Activated gamma-delta T cell (primary cell): ENCODE measurements around the gene KLF17.
"Not testable (repeated sequence)": the region's sequence is repeated elsewhere in the genome, so short reads cannot be mapped to it uniquely, and the experiment has no call there.

ENCODE experiments used
- DNase-seq: peaks from one replicate; lab custom pipeline; 2025; lab: John Stamatoyannopoulos, UW

KLF17 gene

GRCh38 chr1:44108971-44109370 lies 9.7 kb upstream of the KLF17 start:
- no peak for DNase-seq

GRCh38 chr1:44110916-44111315 lies 7.7 kb upstream of the KLF17 start:
- DNase-seq, result no peak

- no peak for DNase-seq
These were observed 6.8 kb upstream of the KLF17 start for GRCh38 chr1:44111861-44112260.

GRCh38 chr1:44112486-44112885 lies 6.1 kb upstream of the KLF17 start:
- no peak for DNase-seq

- DNase-seq, result no peak
These were observed 5.5 kb upstream of the KLF17 start for GRCh38 chr1:44113095-44113609.

- DNase-seq, result no peak
These were observed 4.5 kb upstream of the KLF17 start for GRCh38 chr1:44114098-44114497.

- not testable (repeated sequence) for DNase-seq
These were observed 1.3 kb upstream of the KLF17 start for GRCh38 chr1:44117272-44117671.

- DNase-seq, result no peak
These were observed 904 bp downstream of the KLF17 start for GRCh38 chr1:44119525-44119924.

GRCh38 chr1:44120398-44120949 lies 1.9 kb downstream of the KLF17 start:
- no peak for DNase-seq

GRCh38 chr1:44129616-44130500 lies 11.2 kb downstream of the KLF17 start:
- no peak for DNase-seq

- DNase-seq, result no peak
These were observed 12.8 kb downstream of the KLF17 start for GRCh38 chr1:44131411-44131810.

GRCh38 chr1:44134071-44134920 lies 15.7 kb downstream of the KLF17 start:
- DNase-seq, result no peak

- no peak for DNase-seq
These were observed 17.3 kb downstream of the KLF17 start for GRCh38 chr1:44135886-44136285.

- DNase-seq, result no peak
These were observed 19.6 kb downstream of the KLF17 start for GRCh38 chr1:44138239-44138638.

GRCh38 chr1:44139565-44139964 lies 20.9 kb downstream of the KLF17 start:
- not testable (repeated sequence) for DNase-seq

GRCh38 chr1:44141531-44141930 lies 22.9 kb downstream of the KLF17 start, which contains the start of gene KLF18:
TSS of gene KLF18 (minus strand) at chr1:44141631. CDS start at chr1:44141631, 0 bp downstream.
- no peak for DNase-seq

GRCh38 chr1:44144962-44145756 lies 26.5 kb downstream of the KLF17 start:
- DNase-seq, result no peak

- DNase-seq, result no peak
These were observed 28.1 kb downstream of the KLF17 start for GRCh38 chr1:44146536-44147361.

GRCh38 chr1:44147582-44147981 lies 29.0 kb downstream of the KLF17 start:
- no peak for DNase-seq

- no peak for DNase-seq
These were observed 32.7 kb downstream of the KLF17 start for GRCh38 chr1:44151332-44151731.
